Measurements from ENCODE around the gene OR51B4.
"Not testable (repeated sequence)": the region's sequence is repeated elsewhere in the genome, so short reads cannot be mapped to it uniquely, and the experiment has no call there.

The OR51B4 gene

GRCh38 chr11:5274395-5274794, 27.4 kb downstream of the OR51B4 start:
- no peak for DNase-seq (ENCODE audit: low spot score)

DNA sequence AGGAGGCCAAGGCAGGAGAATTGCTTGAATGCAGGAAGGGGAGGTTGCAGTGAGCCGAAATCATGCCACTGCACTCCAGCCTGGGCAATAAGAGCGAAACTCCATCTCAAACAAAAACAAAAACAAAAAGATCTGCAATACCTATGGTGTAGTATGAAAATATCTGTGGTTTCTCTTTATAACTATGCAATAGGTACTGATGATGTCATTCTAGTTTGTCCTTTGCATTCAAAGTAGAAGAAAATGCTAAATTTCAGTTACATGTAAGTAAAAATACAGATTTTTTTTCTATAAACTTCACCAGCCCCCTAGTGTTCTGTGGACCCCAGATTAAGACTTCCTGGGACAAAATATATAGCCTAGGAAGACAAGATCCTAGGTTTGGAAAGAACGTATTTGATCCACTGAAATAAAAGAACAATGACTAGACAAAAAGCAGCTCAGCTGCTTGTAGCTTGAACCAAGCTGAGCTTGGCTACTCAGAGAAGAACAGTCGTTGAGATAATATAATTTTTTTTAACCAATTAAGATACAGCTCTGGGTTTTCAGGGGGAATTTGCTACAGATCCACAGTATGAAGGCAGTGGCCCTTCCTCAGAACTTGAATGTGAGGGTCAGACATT, 29.2 kb downstream of the OR51B4 start:
- no peak for DNase-seq (ENCODE audit: low spot score)

DNA sequence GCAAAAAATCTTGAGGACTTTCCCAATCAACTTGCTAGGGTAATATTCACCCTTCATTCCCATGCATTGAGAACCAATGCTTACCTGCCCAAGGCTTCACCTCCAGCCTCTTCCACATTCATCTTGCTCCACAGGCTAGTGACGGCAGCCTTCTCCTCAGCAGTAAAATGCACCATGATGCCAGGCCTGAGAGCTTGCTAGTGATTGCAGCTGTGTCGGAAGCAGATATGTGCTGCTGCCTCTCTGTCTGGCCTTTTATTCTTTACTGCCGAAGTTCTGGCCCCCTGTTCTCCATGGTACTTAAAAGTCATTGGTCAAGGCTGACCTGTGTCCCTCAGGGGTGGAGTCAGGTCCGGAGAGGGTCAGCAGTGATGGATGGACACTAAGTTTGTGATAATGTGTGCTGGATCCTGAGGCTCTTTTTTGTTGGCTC, 32.0 kb downstream of the OR51B4 start, which contains the start of gene HBE1:
Gene HBE1, minus strand, starts transcription at position 231 of the 433 bp plus-strand sequence. Its CDS starts 55 bp downstream, at position 176.
- no peak for DNase-seq (ENCODE audit: low spot score)

GRCh38 chr11:5267033-5267563, 34.6 kb downstream of the OR51B4 start:
- DNase-seq (ENCODE audit: low spot score) = no peak

- DNase-seq (ENCODE audit: low spot score) = no peak
Observed at GRCh38 chr11:5266609-5267008, 35.1 kb downstream of the OR51B4 start.

- DNase-seq (ENCODE audit: low spot score) = no peak
Observed at GRCh38 chr11:5265832-5266231, 35.9 kb downstream of the OR51B4 start.

- DNase-seq (ENCODE audit: low spot score) = no peak
Observed at GRCh38 chr11:5258543-5259262, 43.0 kb downstream of the OR51B4 start.

- no peak for DNase-seq (ENCODE audit: low spot score)
Observed at GRCh38 chr11:5257296-5257695, 44.5 kb downstream of the OR51B4 start.

GRCh38 chr11:5254646-5255413, 46.9 kb downstream of the OR51B4 start, which contains the start of gene HBG2:
Gene HBG2 (minus strand): TSS chr11:5254781. CDS start chr11:5254728, 53 bp downstream.
- not testable (repeated sequence) for DNase-seq (ENCODE audit: low spot score)

DNA sequence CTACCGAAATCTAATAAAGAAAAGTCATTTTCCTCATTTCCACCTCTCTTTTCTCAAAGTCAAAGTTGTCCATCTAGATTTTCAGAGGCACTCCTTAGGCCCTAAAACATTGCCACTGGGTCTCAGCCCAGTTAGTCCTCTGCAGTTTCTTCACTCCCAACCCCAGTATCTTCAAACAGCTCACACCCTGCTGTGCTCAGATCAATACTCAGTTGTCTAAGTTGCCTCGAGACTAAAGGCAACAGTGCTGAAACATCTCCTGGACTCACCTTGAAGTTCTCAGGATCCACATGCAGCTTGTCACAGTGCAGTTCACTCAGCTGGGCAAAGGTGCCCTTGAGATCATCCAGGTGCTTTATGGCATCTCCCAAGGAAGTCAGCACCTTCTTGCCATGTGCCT, 47.7 kb downstream of the OR51B4 start:
- DNase-seq (ENCODE audit: low spot score) = not testable (repeated sequence)

DNA sequence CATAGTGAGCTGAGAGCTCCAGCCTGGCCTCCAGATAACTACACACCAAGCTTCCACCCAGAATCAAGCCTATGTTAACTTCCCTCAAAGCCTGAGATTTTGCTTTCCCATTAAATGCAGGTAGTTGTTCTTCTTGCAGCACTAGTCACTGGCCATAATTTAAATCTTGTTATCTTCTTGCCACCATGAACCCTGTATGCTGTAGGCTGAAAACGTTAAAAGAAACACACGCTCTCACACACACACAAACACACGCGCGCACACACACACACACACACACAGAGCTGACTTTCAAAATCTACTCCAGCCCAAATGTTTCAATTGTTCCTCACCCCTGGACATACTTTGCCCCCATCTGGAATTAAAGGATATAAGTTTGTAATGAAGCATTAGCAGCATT, 48.3 kb downstream of the OR51B4 start:
- DNase-seq (ENCODE audit: low spot score) = not testable (repeated sequence)

DNA sequence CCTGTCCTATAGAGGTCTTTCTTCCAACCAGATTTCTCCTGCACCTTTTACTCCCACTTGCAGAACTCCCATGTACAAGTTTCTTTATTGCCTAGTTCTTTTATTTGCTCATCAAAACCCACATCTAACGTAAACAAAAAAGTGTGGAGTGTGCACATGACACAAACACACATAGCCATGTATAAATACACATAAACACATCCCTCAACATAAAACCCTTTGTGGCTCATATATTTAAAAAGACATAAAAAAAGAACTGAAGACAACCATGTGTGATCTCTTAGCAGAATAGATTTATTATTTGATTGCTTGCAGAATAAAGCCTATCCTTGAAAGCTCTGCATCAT, 48.9 kb downstream of the OR51B4 start:
- DNase-seq (ENCODE audit: low spot score) = no peak

- DNase-seq (ENCODE audit: low spot score) = no peak
Observed at GRCh38 chr11:5252192-5252918, 49.4 kb downstream of the OR51B4 start.

DNA sequence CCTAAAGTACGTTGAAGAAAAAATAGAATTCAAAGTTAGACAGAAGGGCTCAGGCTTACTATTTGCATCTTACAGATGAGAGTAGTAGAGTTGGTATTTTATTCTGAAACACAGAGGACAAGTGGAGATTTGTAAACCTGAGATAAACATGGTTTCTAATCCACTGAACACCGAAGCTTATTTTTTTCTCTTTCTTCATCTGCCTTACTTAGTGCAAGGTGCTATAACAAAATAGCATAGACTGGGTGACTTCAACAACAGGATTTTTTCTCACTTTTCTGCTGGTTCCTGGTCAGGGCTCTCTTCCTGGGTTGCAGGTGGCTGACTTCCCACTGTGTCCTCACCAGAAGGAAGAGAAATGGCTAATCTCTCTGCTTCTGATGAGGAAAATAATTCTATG, 50.0 kb downstream of the OR51B4 start:
- no peak for DNase-seq (ENCODE audit: low spot score)
